Middle frontal gyrus (tissue), 1 donor: ENCODE results near the gene EPHB4.
"Not testable (repeated sequence)": the region's sequence is repeated elsewhere in the genome, so short reads cannot be mapped to it uniquely, and the experiment has no call there.

Experiments used
- DNase-seq: peaks from one replicate; pipeline ENCODE4 v3.0.0-alpha.2; 2015; ENCODE audit warnings: low spot score; ENCODE audit errors: extremely low spot score

Gene EPHB4

GRCh38 chr7:100822236-100823139 is 4.8 kb downstream of the EPHB4 start:
- no peak for DNase-seq

GRCh38 chr7:100819586-100819985 is 7.7 kb downstream of the EPHB4 start:
- DNase-seq, result no peak

GRCh38 chr7:100818825-100819224 is 8.5 kb downstream of the EPHB4 start:
- DNase-seq, result no peak

- no peak for DNase-seq
Observed at GRCh38 chr7:100818366-100818765, 9.0 kb downstream of the EPHB4 start.

GRCh38 chr7:100817097-100817496 is 10.2 kb downstream of the EPHB4 start:
- no peak for DNase-seq

- DNase-seq, result not testable (repeated sequence)
Observed at GRCh38 chr7:100816515-100816914, 10.8 kb downstream of the EPHB4 start.

- DNase-seq, result no peak
Observed at GRCh38 chr7:100812729-100813128, 14.6 kb downstream of the EPHB4 start.

GRCh38 chr7:100811480-100811879 is 15.8 kb downstream of the EPHB4 start:
- no peak for DNase-seq

- DNase-seq, result no peak
Observed at GRCh38 chr7:100808354-100808875, 18.9 kb downstream of the EPHB4 start.

GRCh38 chr7:100806883-100807282 is 20.4 kb downstream of the EPHB4 start:
- DNase-seq, result not testable (repeated sequence)

- DNase-seq, result no peak
Observed at GRCh38 chr7:100806276-100806675, 21.0 kb downstream of the EPHB4 start.

- DNase-seq, result no peak
Observed at GRCh38 chr7:100804681-100805431, 22.5 kb downstream of the EPHB4 start.

- DNase-seq, result peak; percentile 13
Observed at GRCh38 chr7:100803398-100804161, 23.7 kb downstream of the EPHB4 start.

GRCh38 chr7:100802951-100803350 is 24.4 kb downstream of the EPHB4 start:
- DNase-seq, result no peak

GRCh38 chr7:100801833-100802568 is 25.3 kb downstream of the EPHB4 start:
- DNase-seq, result no peak

- DNase-seq, result no peak
Observed at GRCh38 chr7:100799037-100799896, 28.1 kb downstream of the EPHB4 start.

- DNase-seq, result no peak
Observed at GRCh38 chr7:100794741-100795140, 32.6 kb downstream of the EPHB4 start.

GRCh38 chr7:100793806-100794660 is 33.3 kb downstream of the EPHB4 start:
- no peak for DNase-seq
